Activated CD4-positive, alpha-beta T cell treated with anti-CD3 and anti-CD28 coated beads, Interleukin-2, amount 50 U/mL, for 16 hours (primary cell): ENCODE results near the gene CEP131.
A peak's percentile ranks its signal among the peaks of the same experiment; 100 is the strongest.

Experiments used
- DNase-seq: peaks from one replicate; pipeline ENCODE4 v3.0.0-alpha.2; 2020

Gene CEP131

DNA sequence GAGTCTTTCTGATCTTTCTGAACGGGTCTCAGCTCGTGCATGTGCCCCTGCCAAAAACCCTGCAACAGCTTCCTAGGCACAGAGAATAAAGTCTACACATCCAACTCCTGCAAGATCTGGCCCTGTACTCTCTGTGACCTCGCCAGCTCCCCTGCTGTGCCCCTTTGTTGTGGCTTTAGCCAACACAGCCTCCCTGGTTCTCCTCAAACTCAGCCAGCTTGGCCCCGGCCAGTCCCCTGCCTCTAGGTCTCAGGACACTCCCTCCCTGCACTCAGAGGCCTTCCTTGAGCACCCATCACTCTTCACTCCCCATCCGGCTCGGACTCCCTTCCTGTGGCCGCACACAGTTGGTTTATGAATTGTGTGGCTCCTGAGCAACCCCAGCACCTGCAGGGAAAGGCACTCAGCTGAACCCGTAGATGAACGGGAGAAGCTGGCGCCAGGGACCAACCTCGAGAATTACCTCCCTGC, 1.4 kb downstream of the CEP131 start:
- no peak for DNase-seq

- no peak for DNase-seq
These were observed 3.1 kb downstream of the CEP131 start for GRCh38 chr17:81219476-81220180.

DNA sequence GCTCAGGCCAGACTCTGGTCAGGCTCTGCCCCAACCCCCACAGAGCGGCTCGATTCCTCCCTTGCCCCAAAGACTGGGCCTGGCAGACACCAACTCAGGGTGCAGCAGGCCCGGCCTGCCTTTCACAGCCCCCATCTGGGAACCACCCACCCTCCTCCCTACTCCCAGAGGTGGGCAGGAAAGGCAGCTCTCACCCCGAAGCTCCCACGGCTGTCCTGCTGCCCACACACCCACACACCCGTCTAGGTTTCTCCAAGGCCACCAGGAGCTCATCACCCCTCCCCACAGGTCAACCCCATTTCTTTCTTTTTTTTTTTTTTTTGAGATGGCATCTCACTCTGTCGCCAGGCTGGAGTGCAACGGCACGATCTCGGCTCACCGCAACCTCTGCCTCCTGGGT, 3.8 kb downstream of the CEP131 start:
- no peak for DNase-seq

DNA sequence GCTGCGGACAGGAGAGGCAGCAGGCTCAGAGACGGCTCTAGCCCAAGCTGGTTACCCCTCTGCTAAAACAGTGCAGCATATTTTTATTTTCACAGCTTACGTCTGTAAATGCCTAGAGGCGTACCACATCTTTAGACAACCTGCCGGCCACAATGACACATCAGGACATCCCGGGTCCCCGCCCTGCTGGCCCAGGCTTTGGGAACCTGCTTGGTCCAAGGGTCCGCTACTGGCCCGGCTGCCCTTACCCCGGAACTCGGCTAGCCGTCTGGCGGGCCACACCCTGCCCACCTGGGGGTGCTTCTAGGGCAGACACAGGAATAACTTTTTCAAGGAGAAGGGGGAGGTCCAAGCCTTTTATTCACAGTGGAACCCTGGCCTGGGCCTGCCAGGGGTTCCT, 4.3 kb downstream of the CEP131 start:
- no peak for DNase-seq

DNA sequence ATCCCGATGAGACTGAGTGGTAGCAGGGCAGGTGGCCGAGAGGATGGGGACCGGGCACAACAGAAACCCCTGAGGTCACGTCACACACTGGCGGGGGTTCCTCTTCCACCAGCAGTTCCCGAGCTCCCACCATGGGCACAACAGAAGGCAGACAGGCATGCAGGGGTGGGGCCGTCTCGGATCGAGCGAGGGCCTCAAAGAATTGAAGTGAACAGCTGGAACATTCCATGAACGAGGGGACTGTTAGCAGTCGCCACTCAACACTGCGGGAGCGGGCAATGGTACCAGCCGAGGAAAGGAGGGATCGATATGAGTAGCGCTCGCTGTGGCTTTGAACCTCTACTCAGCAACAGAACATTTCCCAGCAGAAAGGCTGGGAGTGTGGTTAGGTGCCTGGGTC, 5.3 kb downstream of the CEP131 start:
- DNase-seq: no peak

- DNase-seq: no peak
These were observed 8.8 kb downstream of the CEP131 start for GRCh38 chr17:81213978-81214377.

DNA sequence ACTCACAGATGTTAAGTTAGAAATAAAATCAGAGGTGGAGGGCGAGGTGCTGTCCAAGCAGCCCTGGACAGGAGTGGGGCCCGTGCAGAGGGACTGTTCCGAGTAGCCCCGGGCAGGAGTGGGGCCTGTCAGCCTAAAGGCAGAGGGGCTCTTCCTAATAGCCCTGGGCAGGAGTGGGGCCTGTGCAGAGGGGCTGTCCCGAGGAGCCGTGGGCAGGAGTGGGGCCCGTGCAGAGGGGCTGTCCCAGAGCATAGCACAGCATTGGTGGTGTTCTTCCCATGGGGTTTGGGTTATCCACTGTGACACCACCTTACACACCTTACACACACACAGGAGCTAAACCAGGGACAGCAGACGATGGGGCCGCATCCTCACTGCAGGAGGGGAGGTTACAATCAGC, 10.4 kb downstream of the CEP131 start:
- no peak for DNase-seq

DNA sequence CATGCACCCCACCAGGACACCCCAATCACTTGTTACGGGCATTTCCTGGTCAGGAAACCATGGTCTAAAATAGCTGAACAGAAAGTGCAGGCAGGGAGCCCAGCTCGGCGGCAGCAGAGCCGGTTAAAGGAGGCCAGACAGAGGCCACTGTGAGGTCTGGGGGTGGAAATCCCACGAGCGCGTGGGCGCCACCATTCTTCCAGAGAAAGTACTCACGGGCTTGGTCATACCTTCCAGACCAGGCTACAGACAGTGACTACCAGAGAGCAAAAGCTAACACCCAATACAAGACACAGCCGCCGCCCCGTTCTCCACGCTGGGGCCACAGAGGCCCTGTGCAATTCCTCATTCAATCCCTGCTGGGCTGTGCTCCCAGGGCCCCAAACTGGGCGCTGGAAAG, 11.9 kb downstream of the CEP131 start:
- DNase-seq: no peak

DNA sequence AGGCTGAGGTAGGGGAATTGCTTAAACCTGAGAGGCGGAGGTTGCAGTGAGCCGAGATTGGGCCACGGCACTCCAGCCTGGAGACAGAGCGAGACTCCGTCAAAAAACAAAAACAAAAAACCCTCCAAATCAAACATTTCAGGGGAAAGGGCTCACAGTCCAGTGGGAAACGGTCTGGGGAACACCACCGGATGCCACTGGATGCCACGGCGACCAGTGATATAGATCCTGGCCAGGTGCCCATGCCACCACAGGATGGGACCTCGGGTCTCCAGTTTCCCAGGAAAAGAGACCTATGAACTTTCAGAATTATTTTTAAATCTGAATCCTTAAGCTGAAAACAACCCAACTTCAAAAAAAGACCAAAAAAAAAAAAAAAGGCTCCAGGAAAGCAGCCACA, 12.3 kb downstream of the CEP131 start:
- DNase-seq: no peak

GRCh38 chr17:81209141-81209540, 13.6 kb downstream of the CEP131 start:
- DNase-seq: no peak

DNA sequence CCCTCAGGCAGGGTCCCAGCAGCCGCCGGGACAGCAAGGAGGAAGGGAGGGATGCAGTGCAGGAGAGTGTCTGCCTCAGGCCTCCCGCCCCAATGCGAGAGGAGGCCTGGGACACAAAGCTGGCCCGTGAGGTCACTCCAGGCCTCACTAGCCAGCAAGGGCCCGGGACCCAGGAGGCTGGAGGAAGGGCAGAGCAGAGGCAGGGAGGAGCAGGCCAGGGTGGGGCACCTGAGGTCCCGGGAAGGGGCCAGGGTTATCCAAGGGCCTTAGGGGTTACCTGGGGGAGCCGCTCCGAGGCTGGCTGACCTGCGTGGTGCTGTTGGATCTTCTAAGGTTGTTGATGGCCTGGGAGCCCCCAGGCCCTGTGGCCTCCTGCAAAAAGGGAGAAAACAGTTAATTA, 14.1 kb downstream of the CEP131 start:
- no peak for DNase-seq

- DNase-seq: no peak
These were observed 14.9 kb downstream of the CEP131 start for GRCh38 chr17:81207610-81208581.

GRCh38 chr17:81206657-81207056, 16.1 kb downstream of the CEP131 start:
- DNase-seq: no peak

DNA sequence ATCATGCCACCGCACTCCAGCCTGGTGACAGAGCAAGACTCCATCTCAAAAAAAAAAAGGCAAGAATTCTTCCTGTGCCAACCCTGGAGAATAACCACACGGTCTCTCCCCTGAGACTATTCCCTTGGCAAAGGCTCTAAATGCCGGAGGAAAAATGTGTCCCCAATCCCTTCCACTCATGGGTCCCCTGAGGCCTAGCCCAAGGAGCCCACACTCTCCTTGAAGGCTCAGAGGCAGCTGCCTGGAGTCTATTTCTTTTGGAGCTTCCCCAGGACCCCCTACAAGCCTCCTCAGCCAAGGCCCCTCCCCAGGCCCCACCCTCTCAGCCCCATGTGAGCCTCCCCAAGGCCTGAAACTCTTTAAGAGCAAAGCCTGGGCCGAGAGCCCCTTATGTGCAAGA, 16.6 kb downstream of the CEP131 start:
- no peak for DNase-seq

DNA sequence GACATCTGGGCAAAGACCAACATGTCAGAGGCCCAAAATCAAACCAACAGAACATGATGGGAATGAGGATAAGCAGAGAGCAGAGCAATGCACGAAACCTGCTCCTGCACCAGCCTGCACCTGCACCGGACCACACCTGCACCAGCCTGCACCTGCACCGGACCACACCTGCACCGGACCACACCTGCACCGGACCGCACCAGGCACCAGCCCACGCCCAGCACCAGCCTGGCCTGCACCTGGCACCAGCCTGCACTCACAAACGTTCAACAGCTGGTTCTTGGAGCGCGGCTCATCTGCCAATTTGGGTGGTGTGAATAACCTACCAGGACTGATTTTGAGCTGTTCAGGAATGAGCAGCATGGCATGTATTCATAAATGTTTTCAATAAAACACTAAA, 18.2 kb downstream of the CEP131 start:
- no peak for DNase-seq

- DNase-seq: no peak
These were observed 19.6 kb downstream of the CEP131 start for GRCh38 chr17:81203136-81203535.

DNA sequence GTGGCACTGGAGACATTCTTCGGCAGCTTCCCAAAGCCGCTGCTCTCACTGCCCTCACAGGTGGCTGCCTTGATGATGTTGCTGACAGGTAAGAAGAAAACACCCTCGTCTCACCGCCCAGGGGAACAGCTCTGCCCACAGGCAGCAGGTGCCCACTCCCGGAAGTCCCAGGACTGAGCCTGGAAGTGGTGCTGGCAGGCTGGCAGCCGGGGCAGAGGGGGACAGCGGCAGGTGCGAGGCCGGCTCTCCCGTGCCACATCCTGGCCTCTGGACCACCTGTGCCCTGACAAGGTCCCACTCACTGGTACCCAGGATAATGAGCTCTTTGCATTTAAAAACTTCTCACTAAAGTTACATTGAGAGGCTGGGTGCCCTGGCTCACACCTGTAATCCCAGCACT, 20.4 kb downstream of the CEP131 start:
- no peak for DNase-seq

- peak; percentile 44 for DNase-seq
These were observed 21.8 kb downstream of the CEP131 start for GRCh38 chr17:81200695-81201580.

GRCh38 chr17:81200201-81200600, 22.6 kb downstream of the CEP131 start:
- DNase-seq: no peak

DNA sequence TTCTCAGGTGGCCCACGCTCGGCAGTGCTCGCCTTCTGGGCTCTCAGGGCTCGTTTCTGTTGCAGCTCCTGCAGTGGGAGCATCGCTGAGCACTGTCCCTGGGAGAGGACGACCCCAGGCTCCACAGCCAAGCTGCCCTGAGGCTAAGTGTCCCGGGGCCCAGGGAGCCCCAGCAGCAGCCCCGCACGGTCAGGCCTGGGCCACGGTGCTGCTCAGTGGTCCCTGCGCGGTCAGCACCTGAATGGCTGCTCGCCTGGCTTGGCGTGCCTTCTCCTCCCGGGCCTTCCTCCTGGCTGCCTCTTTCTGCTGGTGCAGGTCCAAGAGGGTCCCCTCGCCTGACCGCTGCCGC, 23.3 kb downstream of the CEP131 start:
- no peak for DNase-seq

DNA sequence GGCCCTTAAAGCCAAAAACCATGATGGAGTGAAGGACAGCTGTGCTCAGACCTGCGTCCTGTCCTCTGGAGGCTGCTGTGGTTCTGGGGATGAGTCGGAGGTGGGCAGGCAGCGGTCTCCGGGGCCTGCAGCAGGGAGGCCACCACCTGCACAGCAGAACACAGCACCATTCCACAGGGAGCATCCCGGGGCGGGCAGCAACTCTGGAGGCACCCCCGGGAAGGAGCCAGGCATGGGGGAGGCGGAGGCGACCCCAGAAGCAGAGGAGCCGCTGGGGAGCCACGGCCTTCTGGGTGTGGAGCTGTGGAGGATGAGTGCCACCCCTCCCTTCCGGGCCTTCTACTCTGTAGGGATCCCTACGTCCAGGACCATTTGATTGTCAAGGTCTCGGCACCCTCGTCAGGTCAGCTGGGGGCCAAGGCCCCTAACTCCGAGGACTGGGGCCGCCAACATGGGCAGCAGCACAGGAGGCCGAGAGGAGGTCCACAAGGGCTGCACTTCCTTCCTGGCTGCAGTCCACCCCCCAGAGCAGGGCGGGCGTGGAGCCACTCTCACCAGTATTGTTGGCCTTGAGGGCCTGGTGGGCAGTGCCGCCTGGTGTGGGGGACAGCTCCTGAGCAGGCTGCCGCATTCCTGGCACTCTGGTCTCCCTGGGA, 23.8 kb downstream of the CEP131 start:
- no peak for DNase-seq

DNA sequence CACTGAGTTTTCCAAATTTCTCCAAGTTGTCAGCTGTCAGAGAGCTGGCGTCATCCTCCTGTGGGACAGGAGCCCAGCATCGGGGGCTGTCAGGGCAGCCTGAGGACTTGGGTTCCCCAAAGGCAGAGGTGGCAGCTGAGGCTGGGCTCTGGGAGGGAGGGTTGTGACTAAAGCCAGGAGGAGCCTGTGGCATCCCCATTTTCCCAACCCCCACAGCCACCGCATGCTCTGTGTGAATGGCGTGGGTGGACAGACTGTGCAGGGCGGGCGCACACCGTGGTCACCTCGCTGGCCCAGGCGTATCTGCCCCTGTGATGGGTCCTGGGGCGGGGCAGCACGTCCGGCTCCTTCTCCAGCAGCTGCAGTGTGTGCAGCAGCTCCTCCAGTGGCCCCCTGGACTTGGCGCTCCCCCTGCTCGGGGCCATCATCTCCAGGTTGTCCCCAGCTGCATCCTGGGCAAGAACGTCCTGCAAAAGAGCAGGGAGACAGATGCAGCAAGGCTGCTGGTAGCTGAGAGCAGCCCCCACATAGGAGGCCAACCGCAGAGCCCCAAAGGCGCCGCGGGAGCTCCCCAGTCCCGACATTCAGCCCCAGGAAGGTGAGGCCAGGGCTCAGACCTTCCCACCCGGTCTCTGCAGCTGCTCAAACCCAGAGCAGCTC, 24.8 kb downstream of the CEP131 start:
- no peak for DNase-seq
